Adrenal gland (tissue), 5 donors: ENCODE data around the gene HINT2.

Source experiments
- CTCF ChIP-seq, 6 experiments: fragments of 450-650 bp in 4 of 6; fragments of 200-600 bp in 2 of 6; sonication (generic) in 1 of 6; IDR thresholded peaks; 1 replicate in 5 of 6; 2 replicates in 1 of 6; pipeline versions ENCODE4 v1.5.1 to v1.8.0; 2016 to 2021; ENCODE audit warnings: antibody characterized with exemption in 6 of 6, mild to moderate bottlenecking in 2 of 6, moderate library complexity in 1 of 6
- POLR2A ChIP-seq, 2 donors: fragments of 450-650 bp; IDR thresholded peaks; one replicate each; pipeline ENCODE4 v1.6.1; 2017; ENCODE audit warnings: antibody characterized with exemption in 2 of 2, mild to moderate bottlenecking in 2 of 2, moderate library complexity in 1 of 2
- donor health status: DM: no; HTN: no; CAD: no.

GRCh38 chr9:35836595-35836994, 21.8 kb upstream of the HINT2 start:
- no peak for TF ChIP-seq CTCF (IDR thresholded peaks at IDR 0.05)
- no peak for TF ChIP-seq POLR2A (IDR thresholded peaks at IDR 0.05)
